Mesangial cell (primary cell): ENCODE results near the gene CXADR. TPM values are rescaled to one million over a fixed set of nuclear protein-coding genes. Genes with fewer than 3 reads are reported as not detected.

Experiments used
- total RNA-seq: library from RNA; depleted of rRNA; stranded (reverse); fragments of >200 nt; gene quantifications from 2 replicates; pipeline ENCODE4 v1.2.3, GENCODE V29; 2015

Gene CXADR
- total RNA-seq: 5.9 and 17.4 TPM in 2 replicates

DNA sequence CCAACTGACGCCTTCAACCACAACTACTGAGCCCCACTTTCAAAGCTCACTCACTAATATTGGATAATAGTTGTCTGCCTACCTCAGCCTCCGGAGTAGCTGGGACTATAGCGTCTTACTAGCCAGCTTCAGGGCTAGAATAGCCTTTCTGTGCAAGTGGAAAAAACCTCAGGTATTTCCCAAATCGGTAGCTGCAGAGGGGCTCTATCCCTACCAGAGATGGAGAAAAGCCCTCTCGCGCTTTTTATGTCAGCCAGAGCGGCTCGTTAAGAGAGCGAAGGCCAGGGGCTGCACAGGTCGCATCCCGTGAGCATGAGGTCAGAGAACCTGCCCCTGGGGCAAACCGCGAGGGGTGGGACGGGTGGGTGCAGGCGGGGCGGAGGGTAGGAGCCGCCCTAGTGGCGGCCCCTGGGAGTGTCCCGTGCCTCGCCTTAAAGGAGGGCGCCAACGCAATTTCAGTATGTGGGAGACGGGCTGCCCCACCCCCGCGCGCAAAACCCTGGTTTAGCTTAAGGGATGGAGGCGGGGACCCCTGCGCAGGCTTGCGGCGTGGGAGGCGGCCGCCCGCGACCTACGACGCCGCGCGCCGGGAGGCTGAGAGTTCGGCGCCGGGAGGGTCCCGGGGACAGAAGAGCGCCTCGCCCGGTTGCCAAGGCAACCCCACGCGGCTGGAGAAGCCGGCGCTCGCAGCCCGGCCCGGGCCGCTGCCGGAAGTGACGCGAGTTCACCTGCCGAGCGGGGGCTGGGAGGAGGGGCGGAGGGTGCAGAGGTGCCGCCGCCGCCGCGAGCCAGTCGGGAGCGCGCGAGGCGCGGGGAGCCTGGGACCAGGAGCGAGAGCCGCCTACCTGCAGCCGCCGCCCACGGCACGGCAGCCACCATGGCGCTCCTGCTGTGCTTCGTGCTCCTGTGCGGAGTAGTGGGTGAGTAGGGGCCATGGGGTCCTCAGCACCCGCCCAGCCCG lies at the start of gene CXADR:
Gene CXADR (plus strand): TSS at position 791 of the 961 bp plus-strand sequence. CDS start 87 bp downstream, at position 878.

GRCh38 chr21:17612565-17613241 lies 99.9 kb downstream of the CXADR start, which contains the start of gene BTG3:
Gene BTG3 (minus strand): TSS chr21:17612901. CDS start chr21:17609144, 3,757 bp downstream.

Other genes starting within 250 kb of the CXADR start
- 26.4 and 42.7 TPM in 2 replicates for gene BTG3, start 99.9 kb downstream of the CXADR start, total RNA-seq